ENCODE measurements around the gene PABPN1L.

PABPN1L gene

DNA sequence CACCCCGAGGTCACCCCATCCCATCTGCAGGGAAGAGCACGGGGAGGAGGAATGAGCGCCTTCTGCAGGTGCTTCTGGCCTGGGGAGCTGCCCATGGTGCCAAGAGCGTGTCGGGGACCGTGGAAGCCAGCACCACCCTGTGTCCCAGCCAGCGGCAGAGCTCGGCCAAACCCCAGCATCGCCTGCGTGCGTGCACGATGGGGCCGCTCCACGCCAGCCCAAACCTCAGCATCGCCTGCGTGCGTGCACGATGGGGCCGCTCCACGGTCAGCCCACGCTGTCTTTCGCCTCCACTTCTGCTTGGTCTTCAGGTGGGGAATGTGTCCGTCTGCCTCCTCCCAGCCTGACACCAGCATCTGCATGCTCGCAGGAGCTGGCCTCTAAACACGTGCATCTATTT, 23.7 kb downstream of the PABPN1L start:
- no peak for DNase-seq (ENCODE audit: low spot score)
- TF ChIP-seq, protein P1, sequence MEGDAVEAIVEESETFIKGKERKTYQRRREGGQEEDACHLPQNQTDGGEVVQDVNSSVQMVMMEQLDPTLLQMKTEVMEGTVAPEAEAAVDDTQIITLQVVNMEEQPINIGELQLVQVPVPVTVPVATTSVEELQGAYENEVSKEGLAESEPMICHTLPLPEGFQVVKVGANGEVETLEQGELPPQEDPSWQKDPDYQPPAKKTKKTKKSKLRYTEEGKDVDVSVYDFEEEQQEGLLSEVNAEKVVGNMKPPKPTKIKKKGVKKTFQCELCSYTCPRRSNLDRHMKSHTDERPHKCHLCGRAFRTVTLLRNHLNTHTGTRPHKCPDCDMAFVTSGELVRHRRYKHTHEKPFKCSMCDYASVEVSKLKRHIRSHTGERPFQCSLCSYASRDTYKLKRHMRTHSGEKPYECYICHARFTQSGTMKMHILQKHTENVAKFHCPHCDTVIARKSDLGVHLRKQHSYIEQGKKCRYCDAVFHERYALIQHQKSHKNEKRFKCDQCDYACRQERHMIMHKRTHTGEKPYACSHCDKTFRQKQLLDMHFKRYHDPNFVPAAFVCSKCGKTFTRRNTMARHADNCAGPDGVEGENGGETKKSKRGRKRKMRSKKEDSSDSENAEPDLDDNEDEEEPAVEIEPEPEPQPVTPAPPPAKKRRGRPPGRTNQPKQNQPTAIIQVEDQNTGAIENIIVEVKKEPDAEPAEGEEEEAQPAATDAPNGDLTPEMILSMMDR (IDR thresholded peaks at IDR 0.05; ENCODE audit: borderline replicate concordance, control extremely low read depth, extremely low read depth, insufficient read depth, missing control alignments): no peak
- in situ Hi-C loops (cut with MboI; ENCODE audit: low sequenced_read_pairs, unreplicated experiment): no loop called here

DNA sequence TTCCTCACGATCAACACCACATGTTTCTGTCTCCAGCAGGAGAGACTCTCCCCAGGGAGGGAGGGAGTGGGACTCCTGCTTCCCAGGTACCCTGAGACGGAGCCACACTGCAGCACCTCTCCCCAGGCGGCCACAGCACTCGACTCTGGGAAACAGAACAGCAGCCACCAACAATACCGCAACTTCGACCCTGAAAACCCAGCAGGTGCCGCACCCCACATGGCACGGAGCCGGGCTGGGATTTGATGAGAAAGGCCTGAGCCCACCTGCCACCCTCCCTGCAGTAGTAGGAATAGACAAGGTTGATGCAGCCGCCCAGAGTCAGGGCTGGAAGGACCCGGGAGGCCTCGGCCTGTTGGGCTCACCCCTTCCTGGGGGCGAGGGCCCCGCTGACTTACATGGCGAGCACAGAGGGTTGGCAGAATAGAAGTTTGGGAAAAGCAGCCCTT, 24.1 kb downstream of the PABPN1L start:
- in situ Hi-C loops (cut with MboI; ENCODE audit: low sequenced_read_pairs, unreplicated experiment): no loop called here
- TF ChIP-seq, protein P1 (IDR thresholded peaks at IDR 0.05; ENCODE audit: borderline replicate concordance, control extremely low read depth, extremely low read depth, insufficient read depth, missing control alignments): no peak
- DNase-seq (ENCODE audit: low spot score): no peak

DNA sequence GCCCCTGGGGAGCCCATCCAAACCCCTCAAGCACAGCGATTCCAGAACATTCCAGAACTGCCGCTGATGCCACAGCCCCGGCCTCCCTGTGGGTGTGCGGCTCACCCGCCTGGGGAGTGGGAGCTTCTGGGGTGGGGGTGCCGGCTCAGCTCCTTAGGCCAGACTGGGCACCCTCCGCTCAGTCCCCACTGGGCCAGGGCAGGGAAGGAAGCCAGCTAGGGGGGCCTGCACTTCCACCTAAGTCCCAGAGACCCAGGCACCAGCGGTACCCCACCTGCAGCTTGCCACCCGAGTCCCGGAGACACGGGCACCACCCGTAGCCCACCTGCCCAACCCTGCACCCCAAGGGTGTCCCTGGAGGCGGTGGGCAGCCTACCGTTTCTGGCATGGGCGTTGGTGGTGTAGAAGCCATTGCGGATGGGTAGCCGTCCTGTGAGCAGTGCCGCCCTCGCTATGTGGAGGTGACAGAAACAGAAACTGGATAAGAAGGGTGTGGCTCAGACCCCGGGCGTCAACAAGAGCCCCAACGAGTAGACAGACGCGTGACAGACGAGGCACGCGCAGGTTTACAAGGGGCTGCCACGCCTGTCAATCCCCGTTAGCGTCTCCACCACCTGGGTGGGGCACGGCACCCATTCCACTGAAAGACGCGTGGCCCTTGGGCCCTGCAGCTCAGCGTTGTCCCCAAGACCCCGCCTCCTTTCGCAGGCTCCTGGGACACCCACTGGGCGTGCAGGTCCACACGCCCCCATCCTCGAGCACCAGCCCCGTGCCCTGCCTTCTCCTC, 24.7 kb downstream of the PABPN1L start:
- in situ Hi-C loops (cut with MboI; ENCODE audit: low sequenced_read_pairs, unreplicated experiment): no loop called here
- TF ChIP-seq, protein P1 (IDR thresholded peaks at IDR 0.05; ENCODE audit: borderline replicate concordance, control extremely low read depth, extremely low read depth, insufficient read depth, missing control alignments): no peak
- no peak for DNase-seq (ENCODE audit: low spot score)

DNA sequence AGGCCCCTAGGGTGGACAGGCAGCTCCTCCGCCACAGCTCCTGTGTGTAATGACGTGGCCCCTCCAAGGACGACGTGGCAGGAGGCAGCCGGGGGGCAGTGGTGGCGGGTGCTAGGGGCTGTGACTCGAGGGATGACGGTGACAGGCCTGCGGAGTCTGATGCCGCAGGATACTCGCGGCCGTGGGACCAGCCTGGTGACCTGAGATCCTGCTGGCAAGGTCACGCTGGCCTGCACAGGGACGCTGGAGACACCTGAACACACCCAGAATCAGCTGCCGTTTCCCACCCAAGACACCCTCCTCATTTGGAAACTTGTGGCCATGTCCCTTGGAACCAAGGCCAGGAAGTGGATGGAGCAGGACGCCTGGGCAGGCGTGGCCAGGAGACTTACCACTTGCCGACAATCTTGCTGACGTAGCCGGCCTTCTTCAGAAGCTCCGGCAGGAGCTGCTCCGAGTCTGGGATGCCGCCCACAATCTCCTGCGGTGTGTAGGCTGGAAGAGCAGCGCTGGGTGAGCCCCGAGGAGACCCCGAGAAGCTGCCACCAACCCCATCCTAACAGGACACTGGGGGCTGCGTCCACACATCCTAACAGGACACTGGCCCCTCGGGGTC, 25.8 kb downstream of the PABPN1L start:
- in situ Hi-C loops (cut with MboI; ENCODE audit: low sequenced_read_pairs, unreplicated experiment): no loop called here
- DNase-seq (ENCODE audit: low spot score): no peak

DNA sequence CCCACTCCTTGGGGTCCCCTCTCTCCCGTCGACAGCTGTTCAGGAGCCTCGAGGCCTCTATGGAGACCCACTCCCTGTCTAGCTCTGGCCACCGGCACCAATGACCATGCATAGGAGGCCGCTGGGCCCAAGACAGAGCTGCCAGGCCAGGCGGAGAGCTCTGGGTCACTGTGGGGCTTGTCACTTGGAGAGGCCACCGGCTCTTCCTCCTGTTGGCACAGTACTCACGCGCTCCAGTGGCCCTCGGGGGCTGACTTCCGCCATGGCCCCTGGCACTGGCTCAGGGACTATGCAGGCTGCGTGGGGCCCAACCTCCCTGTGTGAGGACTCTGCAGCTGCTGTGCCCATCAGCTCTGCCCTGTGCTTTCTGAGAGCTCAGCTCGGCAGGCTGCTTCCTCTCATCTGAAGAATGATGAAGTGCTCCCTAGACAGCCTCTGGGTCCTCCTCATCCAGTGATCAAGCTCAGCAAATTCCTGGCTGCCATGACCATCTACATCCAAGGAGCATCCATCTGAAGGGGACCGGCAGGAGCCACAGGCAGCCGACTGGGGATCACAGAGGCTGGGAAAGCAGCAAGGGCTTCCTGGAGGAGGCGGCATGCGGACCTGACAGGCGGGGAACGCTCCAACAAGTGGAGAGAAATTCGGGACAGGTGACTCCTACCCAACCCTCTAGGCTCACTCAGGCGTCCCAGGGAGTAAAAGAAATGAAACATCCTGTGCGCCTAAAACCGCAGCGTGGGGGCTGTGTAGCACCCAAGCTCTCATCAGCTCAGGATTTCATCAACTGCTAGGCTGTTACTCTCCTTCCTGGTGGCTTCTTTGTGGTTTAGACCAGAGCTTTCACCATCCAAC, 26.5 kb downstream of the PABPN1L start:
- no peak for DNase-seq (ENCODE audit: low spot score)
- TF ChIP-seq, protein P1 (IDR thresholded peaks at IDR 0.05; ENCODE audit: borderline replicate concordance, control extremely low read depth, extremely low read depth, insufficient read depth, missing control alignments): no peak
- in situ Hi-C loops (cut with MboI; ENCODE audit: low sequenced_read_pairs, unreplicated experiment): no loop called here

More for the DNA sequence above, 25.8 kb downstream of the PABPN1L start:
- TF ChIP-seq, protein P1 (IDR thresholded peaks at IDR 0.05; ENCODE audit: borderline replicate concordance, control extremely low read depth, extremely low read depth, insufficient read depth, missing control alignments): no peak

DNA sequence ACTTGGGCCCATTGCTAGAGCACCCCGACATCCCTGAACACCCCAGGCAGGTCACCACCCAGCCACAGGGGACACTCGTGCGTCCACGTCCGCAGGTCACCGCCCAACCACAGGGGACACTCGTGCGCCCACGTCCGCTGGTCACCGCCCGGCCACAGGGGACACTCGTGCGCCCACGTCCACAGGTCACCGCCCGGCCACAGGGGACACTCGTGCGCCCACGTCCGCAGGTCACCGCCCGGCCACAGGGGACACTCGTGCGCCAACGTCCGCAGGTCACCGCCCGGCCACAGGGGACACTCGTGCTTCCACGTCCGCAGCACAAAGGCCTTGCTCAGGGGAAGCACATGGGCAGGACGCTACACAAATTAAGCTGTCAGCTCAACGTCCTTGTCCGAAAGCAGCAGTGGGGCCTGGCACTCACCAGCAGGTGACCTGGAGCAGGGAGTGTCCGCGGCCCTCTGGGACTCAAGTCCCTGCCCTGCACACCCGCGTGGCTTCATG, 27.4 kb downstream of the PABPN1L start:
- TF ChIP-seq, protein P1 (IDR thresholded peaks at IDR 0.05; ENCODE audit: borderline replicate concordance, control extremely low read depth, extremely low read depth, insufficient read depth, missing control alignments): no peak
- DNase-seq (ENCODE audit: low spot score): no peak
- in situ Hi-C loops (cut with MboI; ENCODE audit: low sequenced_read_pairs, unreplicated experiment): no loop called here
